ENCODE measurements around the gene ARHGEF6. TPM values are rescaled to one million over a fixed set of nuclear protein-coding genes. Genes with fewer than 3 reads are reported as not detected.

The ARHGEF6 gene
- polyA plus RNA-seq, 1 donor from 2014 or later, result 1.8 TPM

- TF ChIP-seq SMC3 (conservative IDR thresholded peaks at IDR 0.05; ENCODE audit: poor library complexity) (no peak), RAD21 (conservative IDR thresholded peaks at IDR 0.05) (no peak), EP300 (conservative IDR thresholded peaks at IDR 0.05; ENCODE audit: poor library complexity, severe bottlenecking) (no peak), POLR2AphosphoS5 (IDR thresholded peaks at IDR 0.05) (no peak), MXI1 (conservative IDR thresholded peaks at IDR 0.05; ENCODE audit: poor library complexity, severe bottlenecking) (no peak), TAF1 (IDR thresholded peaks at IDR 0.05; ENCODE audit: low read depth) (no peak), REST (IDR thresholded peaks at IDR 0.05; ENCODE audit: borderline replicate concordance) (no peak), EZH2 (IDR thresholded peaks at IDR 0.05; ENCODE audit: borderline replicate concordance, insufficient read depth, low read length, poor library complexity, severe bottlenecking) (no peak), CTCF (IDR thresholded peaks at IDR 0.05; ENCODE audit: poor library complexity, severe bottlenecking) (no peak)
- H3K27me3 ChIP-seq (ENCODE audit: insufficient read depth, low read depth, low read length), result no peaks in the 10 kb centered on the region
- H3K27ac ChIP-seq (ENCODE audit: low read length), result no peak overlapping the region
- H3K9ac ChIP-seq (ENCODE audit: low read length), result no peak overlapping the region
- H3K4me3 ChIP-seq (ENCODE audit: low read length), result no peak overlapping the region
- no peaks in the 10 kb centered on the region for H3K9me3 ChIP-seq (ENCODE audit: low read length)
- H4K20me1 ChIP-seq (ENCODE audit: insufficient read depth), result no peaks in the 10 kb centered on the region
- H3K79me2 ChIP-seq (replicated peaks; ENCODE audit: insufficient read depth, low read length), result no peaks in the 10 kb centered on the region
- no peaks in the 10 kb centered on the region for H3K9me2 ChIP-seq (ENCODE audit: insufficient read depth, low read length)
- no peak overlapping the region for H2AFZ ChIP-seq (ENCODE audit: low read depth, low read length)
- no peaks in the 10 kb centered on the region for H3K36me3 ChIP-seq (ENCODE audit: insufficient read depth, low read length)
- no peaks in the 10 kb centered on the region for H3F3A ChIP-seq (ENCODE audit: insufficient read depth, low read length, poor library complexity, severe bottlenecking)
- H3K4me2 ChIP-seq (ENCODE audit: low read length), result no peak overlapping the region
Measured at GRCh38 chrX:136627409-136627808, 153.3 kb downstream of the ARHGEF6 start.

GRCh38 chrX:136626891-136627290 is 153.8 kb downstream of the ARHGEF6 start:
- Histone ChIP-seq H3K27ac (ENCODE audit: low read length) (no peak overlapping the region), H3K4me3 (ENCODE audit: low read length) (no peak overlapping the region), H3K4me2 (ENCODE audit: low read length) (no peak overlapping the region), H3K79me2 (replicated peaks; ENCODE audit: insufficient read depth, low read length) (no peaks in the 10 kb centered on the region), H2AFZ (ENCODE audit: low read depth, low read length) (no peak overlapping the region), H3K36me3 (ENCODE audit: insufficient read depth, low read length) (no peaks in the 10 kb centered on the region), H3F3A (ENCODE audit: insufficient read depth, low read length, poor library complexity, severe bottlenecking) (no peaks in the 10 kb centered on the region), H3K9ac (ENCODE audit: low read length) (no peak overlapping the region), H4K20me1 (ENCODE audit: insufficient read depth) (no peaks in the 10 kb centered on the region), H3K9me2 (ENCODE audit: insufficient read depth, low read length) (no peaks in the 10 kb centered on the region), H3K27me3 (ENCODE audit: insufficient read depth, low read depth, low read length) (no peaks in the 10 kb centered on the region), H3K9me3 (ENCODE audit: low read length) (no peaks in the 10 kb centered on the region)
- TF ChIP-seq EZH2 (IDR thresholded peaks at IDR 0.05; ENCODE audit: borderline replicate concordance, insufficient read depth, low read length, poor library complexity, severe bottlenecking) (no peak), EP300 (conservative IDR thresholded peaks at IDR 0.05; ENCODE audit: poor library complexity, severe bottlenecking) (no peak), RAD21 (conservative IDR thresholded peaks at IDR 0.05) (no peak), REST (IDR thresholded peaks at IDR 0.05; ENCODE audit: borderline replicate concordance) (no peak)
